Loucy (cell line): ENCODE data around the gene SIK3.

Experiments used
- H2AFZ ChIP-seq: fragments of 200-600 bp; sonication (generic); 2 replicates; pipeline ENCODE4 v1.6.0; 2016; ENCODE audit warnings: antibody characterized with exemption, mild to moderate bottlenecking, low read length, moderate library complexity
- H3F3A ChIP-seq: fragments of 200-600 bp; 2 replicates; pipeline ENCODE4 v1.6.0; 2016; ENCODE audit warnings: antibody characterized with exemption, low read depth, mild to moderate bottlenecking
- H3K27me3 ChIP-seq: fragments of 200-600 bp; sonication (generic); 2 replicates; pipeline ENCODE4 v1.6.1; 2014; ENCODE audit warnings: low read length, mild to moderate bottlenecking; ENCODE audit not compliant: insufficient read depth, poor library complexity, severe bottlenecking
- H3K36me3 ChIP-seq: fragments of 200-600 bp; sonication (generic); 2 replicates; pipeline ENCODE4 v1.6.1; 2016; ENCODE audit warnings: low read length; ENCODE audit not compliant: insufficient read depth
- H3K4me1 ChIP-seq: fragments of 200-600 bp; sonication (generic); 2 replicates; pipeline ENCODE4 v1.5.1; 2014; ENCODE audit warnings: low read length, mild to moderate bottlenecking; ENCODE audit not compliant: insufficient read depth, poor library complexity, severe bottlenecking
- H3K4me2 ChIP-seq: fragments of 200-600 bp; sonication (generic); 2 replicates; pipeline ENCODE4 v1.6.0; 2014; ENCODE audit warnings: antibody characterized with exemption, low read length, low read depth, mild to moderate bottlenecking; ENCODE audit not compliant: poor library complexity, severe bottlenecking
- H3K4me3 ChIP-seq: fragments of 200-600 bp; sonication (generic); 2 replicates; pipeline ENCODE4 v1.5.1; 2014; ENCODE audit warnings: low read length, mild to moderate bottlenecking, mixed read lengths; ENCODE audit not compliant: poor library complexity, severe bottlenecking
- H3K79me2 ChIP-seq: fragments of 200-600 bp; sonication (generic); 2 replicates; pipeline ENCODE4 v1.6.1; 2014; ENCODE audit warnings: low read length; ENCODE audit not compliant: insufficient read depth
- H3K9ac ChIP-seq: fragments of 200-600 bp; sonication (generic); 2 replicates; pipeline ENCODE4 v1.6.0; 2014; ENCODE audit warnings: mild to moderate bottlenecking, low read depth, low read length, moderate library complexity; ENCODE audit not compliant: poor library complexity, severe bottlenecking
- H3K9me2 ChIP-seq: fragments of 200-600 bp; sonication (generic); replicated peaks from 2 replicates; pipeline ENCODE4 v1.6.1; 2016; ENCODE audit warnings: low read depth, low read length, mixed read lengths
- H3K9me3 ChIP-seq: fragments of 200-600 bp; sonication (generic); 2 replicates; pipeline ENCODE4 v1.6.1; 2014; ENCODE audit warnings: mild to moderate bottlenecking, antibody characterized with exemption, low read length, low read depth; ENCODE audit not compliant: insufficient read depth
- H4K20me1 ChIP-seq: fragments of 200-600 bp; sonication (generic); 2 replicates; pipeline ENCODE4 v1.6.0; 2014; ENCODE audit warnings: antibody characterized with exemption, low read length, mild to moderate bottlenecking; ENCODE audit not compliant: insufficient read depth, poor library complexity, severe bottlenecking
- CTCF ChIP-seq: fragments of 200-600 bp; sonication (generic); conservative IDR thresholded peaks from 2 replicates; pipeline ENCODE4 v1.5.1; 2014; ENCODE audit warnings: mild to moderate bottlenecking, antibody characterized with exemption, low read length
- EZH2phosphoT487 ChIP-seq: fragments of 200-600 bp; IDR thresholded peaks from 2 replicates; pipeline ENCODE4 v1.6.1; 2018; ENCODE audit warnings: antibody characterized with exemption, mild to moderate bottlenecking, moderate library complexity, borderline replicate concordance

The SIK3 gene

GRCh38 chr11:116975661-116976060 is 122.6 kb downstream of the SIK3 start:
- Histone ChIP-seq H3K4me1 (no peaks in the 10 kb centered on the region), H3K4me2 (no peak overlapping the region)

GRCh38 chr11:116973270-116973669 is 125.0 kb downstream of the SIK3 start:
- Histone ChIP-seq H2AFZ (no peak overlapping the region), H3K9ac (no peak overlapping the region), H3K4me2 (no peak overlapping the region), H3K9me3 (no peaks in the 10 kb centered on the region), H4K20me1 (peaks cover 10% of the 10 kb centered on the region), H3K36me3 (no peaks in the 10 kb centered on the region), H3F3A (no peaks in the 10 kb centered on the region), H3K27me3 (no peaks in the 10 kb centered on the region), H3K4me1 (no peaks in the 10 kb centered on the region), H3K79me2 (peaks cover 62% of the 10 kb centered on the region), H3K4me3 (no peak overlapping the region), H3K9me2 (no peaks in the 10 kb centered on the region)
- no peak for TF ChIP-seq CTCF
- TF ChIP-seq EZH2phosphoT487, result no peak

More at GRCh38 chr11:116975661-116976060, 122.6 kb downstream of the SIK3 start:
- Histone ChIP-seq H3F3A (no peaks in the 10 kb centered on the region), H3K9me3 (no peaks in the 10 kb centered on the region), H3K36me3 (no peaks in the 10 kb centered on the region), H4K20me1 (peaks cover 7% of the 10 kb centered on the region), H3K4me3 (no peak overlapping the region), H3K27me3 (no peaks in the 10 kb centered on the region), H2AFZ (no peak overlapping the region), H3K9ac (no peak overlapping the region), H3K79me2 (peaks cover 65% of the 10 kb centered on the region; the same call in 1 of the 2 replicates), H3K9me2 (no peaks in the 10 kb centered on the region)
- TF ChIP-seq EZH2phosphoT487 (no peak), CTCF (no peak)

GRCh38 chr11:116972691-116973090 is 125.5 kb downstream of the SIK3 start:
- Histone ChIP-seq H3K4me2 (no peak overlapping the region), H3K4me3 (no peak overlapping the region), H3K9ac (no peak overlapping the region), H2AFZ (no peak overlapping the region), H3K27me3 (no peaks in the 10 kb centered on the region), H3F3A (no peaks in the 10 kb centered on the region), H4K20me1 (peaks cover 10% of the 10 kb centered on the region), H3K36me3 (no peaks in the 10 kb centered on the region), H3K4me1 (no peaks in the 10 kb centered on the region), H3K79me2 (peaks cover 65% of the 10 kb centered on the region), H3K9me3 (no peaks in the 10 kb centered on the region), H3K9me2 (no peaks in the 10 kb centered on the region)
- no peak for TF ChIP-seq CTCF
- no peak for TF ChIP-seq EZH2phosphoT487
